Activated naive CD4-positive, alpha-beta T cell treated with anti-CD3 and anti-CD28 coated beads, Interleukin-2, amount 50 U/mL, for 72 hours (primary cell): ENCODE measurements around the gene NPIPB6. TPM values are rescaled to one million over a fixed set of nuclear protein-coding genes. Genes with fewer than 3 reads are reported as not detected.
"Not testable (repeated sequence)": the region's sequence is repeated elsewhere in the genome, so short reads cannot be mapped to it uniquely, and the experiment has no call there.

Experiments used
- ATAC-seq, 2 donors: fragments of 150-1000 bp; cut with Tn5 transposase; 2 replicates each; pipeline ENCODE4 v1.10.0; 2021; ENCODE audit warnings: mild to moderate bottlenecking in 2 of 2, moderate library complexity in 2 of 2
- DNase-seq, 2 donors: peaks; one replicate each; pipeline ENCODE4 v3.0.0; 2021 to 2022; ENCODE audit warnings: low spot score in 2 of 2
- H3K27ac Mint-ChIP-seq, 2 donors: one replicate each; pipeline ENCODE4 v1.8.0; 2022; ENCODE audit warnings: mild to moderate bottlenecking in 2 of 2, mixed read lengths in 2 of 2
- H3K36me3 Mint-ChIP-seq, 2 donors: one replicate each; pipeline ENCODE4 v1.8.0; 2022; ENCODE audit warnings: mixed read lengths in 2 of 2
- H3K9me3 Mint-ChIP-seq, 2 donors: one replicate each; pipeline ENCODE4 v1.8.0; 2022; ENCODE audit warnings: mixed read lengths in 2 of 2
- total RNA-seq, 2 donors: library from RNA; stranded (reverse); gene quantifications; one replicate each; pipeline ENCODE4 v1.2.3, GENCODE V29; 2022

NPIPB6 gene
- total RNA-seq: 1 to 10 TPM; 2.3 to 5.2 TPM

DNA sequence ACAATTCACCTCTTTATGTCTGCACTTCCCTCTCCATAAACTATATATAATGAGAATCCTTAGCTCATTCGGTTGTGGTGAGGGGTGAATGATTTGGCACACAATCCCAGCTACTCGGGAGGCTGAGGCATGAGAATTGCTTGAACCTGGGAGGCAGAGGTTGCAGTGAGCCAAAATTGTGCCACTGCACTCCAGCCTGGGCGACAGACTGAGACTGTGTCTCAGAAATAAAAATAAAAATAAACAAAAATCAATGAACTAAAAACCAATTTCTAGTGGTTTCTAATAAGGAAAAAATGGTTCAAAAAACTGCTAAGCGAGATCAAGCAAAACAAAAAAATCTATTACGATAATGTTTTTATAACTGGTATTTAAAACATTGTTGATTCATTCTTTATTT lies at the start of gene NPIPB6:
TSS of gene NPIPB6 (minus strand) at position 101 of the 400 bp plus-strand sequence. CDS start 686 bp downstream, outside the sequence.
- not testable (repeated sequence) for H3K9me3 Mint-ChIP-seq, DNase-seq, H3K36me3 Mint-ChIP-seq, ATAC-seq, H3K27ac Mint-ChIP-seq

DNA sequence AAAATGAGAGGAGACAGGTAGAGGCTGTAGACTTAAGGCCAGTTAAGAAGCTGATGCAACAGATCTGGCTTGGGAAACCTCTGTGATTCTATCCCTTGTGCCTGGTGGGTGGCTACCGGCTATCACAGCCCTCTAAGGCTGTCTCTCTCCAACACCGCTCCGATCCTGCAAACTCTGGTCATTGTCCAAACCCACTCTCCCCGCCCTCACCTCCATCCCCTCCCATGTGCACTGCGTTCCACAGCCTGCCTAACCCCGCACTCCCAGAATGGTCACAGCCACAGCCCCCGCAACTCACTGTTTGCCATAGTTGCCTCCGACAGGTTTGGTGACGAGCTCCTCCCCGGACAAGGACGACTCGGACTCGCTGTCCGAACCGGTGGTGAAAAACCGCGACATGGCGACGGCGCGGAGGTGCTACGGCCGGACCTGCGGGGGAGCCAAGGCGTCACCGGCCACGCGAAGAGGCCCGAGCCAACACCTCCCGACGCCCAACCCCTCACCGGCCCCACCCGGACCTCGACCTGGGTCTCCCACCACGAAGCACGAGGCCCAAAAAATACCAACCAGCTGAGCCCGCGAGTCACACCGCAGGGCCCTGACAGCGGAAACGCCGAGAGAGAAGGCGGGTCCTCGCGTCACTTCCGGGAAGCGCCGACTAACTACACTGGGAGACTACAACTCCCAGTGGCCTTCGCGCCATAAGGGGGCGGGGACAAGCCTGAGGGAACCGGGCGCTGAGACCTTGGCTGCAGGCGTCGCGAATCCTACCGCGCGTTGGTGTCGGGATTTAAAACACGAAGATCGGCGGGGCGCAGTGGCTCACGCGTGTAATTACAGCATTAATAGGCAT lies 40.1 kb upstream of the NPIPB6 start, which contains the start of gene EIF3CL:
TSS of gene EIF3CL (minus strand) at position 622 of the 853 bp plus-strand sequence. CDS start at position 399, 223 bp downstream.
- not testable (repeated sequence) for H3K9me3 Mint-ChIP-seq, H3K36me3 Mint-ChIP-seq, DNase-seq, H3K27ac Mint-ChIP-seq
- ATAC-seq: peak; percentile 100

- not testable (repeated sequence) for H3K36me3 Mint-ChIP-seq, ATAC-seq, DNase-seq, H3K27ac Mint-ChIP-seq, H3K9me3 Mint-ChIP-seq
Measured at GRCh38 chr16:28392054-28392453, 28.7 kb upstream of the NPIPB6 start.

GRCh38 chr16:28382177-28382867 lies 19.0 kb upstream of the NPIPB6 start:
- not testable (repeated sequence) for DNase-seq, H3K9me3 Mint-ChIP-seq, H3K36me3 Mint-ChIP-seq, ATAC-seq, H3K27ac Mint-ChIP-seq

DNA sequence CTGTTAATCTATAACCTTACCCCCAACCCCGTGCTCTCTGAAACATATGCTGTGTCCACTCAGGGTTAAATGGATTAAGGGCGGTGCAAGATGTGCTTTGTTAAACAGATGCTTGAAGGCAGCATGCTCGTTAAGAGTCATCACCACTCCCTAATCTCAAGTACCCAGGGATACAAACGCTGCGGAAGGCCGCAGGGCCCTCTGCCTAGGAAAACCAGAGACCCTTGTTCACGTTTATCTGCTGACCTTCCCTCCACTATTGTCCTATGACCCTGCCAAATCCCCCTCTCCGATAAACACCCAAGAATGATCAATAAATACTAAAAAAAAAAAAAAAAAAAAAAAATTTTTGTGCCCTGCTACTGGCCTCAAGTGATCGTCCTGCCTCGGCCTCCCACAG lies 14.5 kb upstream of the NPIPB6 start:
- not testable (repeated sequence) for H3K36me3 Mint-ChIP-seq, H3K27ac Mint-ChIP-seq, ATAC-seq, DNase-seq, H3K9me3 Mint-ChIP-seq

GRCh38 chr16:28377108-28377625 lies 13.9 kb upstream of the NPIPB6 start:
- ATAC-seq, H3K27ac Mint-ChIP-seq, H3K36me3 Mint-ChIP-seq, DNase-seq, H3K9me3 Mint-ChIP-seq: not testable (repeated sequence)

GRCh38 chr16:28375115-28375514 lies 11.8 kb upstream of the NPIPB6 start:
- not testable (repeated sequence) for H3K27ac Mint-ChIP-seq, DNase-seq, H3K36me3 Mint-ChIP-seq, H3K9me3 Mint-ChIP-seq
- ATAC-seq: peak; percentile 47 to 60

- not testable (repeated sequence) for H3K9me3 Mint-ChIP-seq, H3K36me3 Mint-ChIP-seq, DNase-seq, ATAC-seq, H3K27ac Mint-ChIP-seq
Measured at GRCh38 chr16:28374281-28374680, 11.0 kb upstream of the NPIPB6 start.

- not testable (repeated sequence) for ATAC-seq, H3K27ac Mint-ChIP-seq
Measured at GRCh38 chr16:28367926-28368325, 4.6 kb upstream of the NPIPB6 start.

GRCh38 chr16:28364268-28365173 lies 1.2 kb upstream of the NPIPB6 start:
- peak; percentile 97 to 99 for ATAC-seq
- H3K36me3 Mint-ChIP-seq, H3K27ac Mint-ChIP-seq, H3K9me3 Mint-ChIP-seq: not testable (repeated sequence)
- DNase-seq: peak; percentile 26 to 57

More at GRCh38 chr16:28367926-28368325, 4.6 kb upstream of the NPIPB6 start:
- not testable (repeated sequence) for H3K9me3 Mint-ChIP-seq, H3K36me3 Mint-ChIP-seq, DNase-seq

- ATAC-seq, DNase-seq: not testable (repeated sequence)
Measured at GRCh38 chr16:28362600-28362999, 708 bp downstream of the NPIPB6 start.

GRCh38 chr16:28338230-28338629 lies 25.1 kb downstream of the NPIPB6 start:
- ATAC-seq, H3K27ac Mint-ChIP-seq, DNase-seq, H3K36me3 Mint-ChIP-seq, H3K9me3 Mint-ChIP-seq: not testable (repeated sequence)

More at GRCh38 chr16:28362600-28362999, 708 bp downstream of the NPIPB6 start:
- H3K36me3 Mint-ChIP-seq, H3K27ac Mint-ChIP-seq, H3K9me3 Mint-ChIP-seq: not testable (repeated sequence)

DNA sequence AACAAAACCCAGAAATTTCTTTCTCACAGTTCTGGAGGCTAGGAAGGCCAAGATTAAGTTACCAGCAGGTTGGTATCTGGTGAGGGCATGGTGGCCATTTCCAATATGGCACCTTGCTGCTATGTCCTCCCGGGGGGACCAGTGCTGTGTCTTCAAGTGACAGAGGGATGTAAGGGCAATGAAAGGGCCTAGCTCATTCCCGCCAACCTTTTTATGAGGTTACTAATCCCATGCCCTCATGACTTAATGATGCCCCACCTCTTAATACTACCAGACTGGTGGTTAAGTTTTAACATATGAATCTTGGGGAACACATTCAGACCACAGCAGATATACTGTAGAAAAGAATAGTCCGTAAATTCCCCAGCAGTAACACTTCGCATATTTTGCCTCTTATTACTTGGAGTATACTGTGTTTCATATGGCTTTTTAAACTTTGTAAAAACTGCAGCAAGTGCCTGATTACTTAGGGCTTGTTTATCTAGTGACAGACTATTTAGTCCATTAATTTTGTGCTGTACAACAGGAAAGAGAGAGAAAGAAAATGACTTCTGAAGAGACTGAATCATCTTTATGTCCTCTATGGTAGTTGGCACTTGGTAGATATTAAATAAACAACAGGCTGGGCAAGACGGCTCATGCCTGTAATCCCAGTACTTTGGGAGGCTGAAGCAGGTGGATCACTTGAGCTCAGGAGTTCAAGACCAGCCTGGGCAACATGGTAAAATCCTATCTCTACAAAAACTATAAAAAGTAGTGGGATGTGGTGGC lies 26.2 kb downstream of the NPIPB6 start:
- not testable (repeated sequence) for DNase-seq, H3K27ac Mint-ChIP-seq, H3K9me3 Mint-ChIP-seq, ATAC-seq, H3K36me3 Mint-ChIP-seq

GRCh38 chr16:28335678-28336077 lies 27.6 kb downstream of the NPIPB6 start:
- not testable (repeated sequence) for H3K27ac Mint-ChIP-seq, H3K36me3 Mint-ChIP-seq, H3K9me3 Mint-ChIP-seq, ATAC-seq, DNase-seq

DNA sequence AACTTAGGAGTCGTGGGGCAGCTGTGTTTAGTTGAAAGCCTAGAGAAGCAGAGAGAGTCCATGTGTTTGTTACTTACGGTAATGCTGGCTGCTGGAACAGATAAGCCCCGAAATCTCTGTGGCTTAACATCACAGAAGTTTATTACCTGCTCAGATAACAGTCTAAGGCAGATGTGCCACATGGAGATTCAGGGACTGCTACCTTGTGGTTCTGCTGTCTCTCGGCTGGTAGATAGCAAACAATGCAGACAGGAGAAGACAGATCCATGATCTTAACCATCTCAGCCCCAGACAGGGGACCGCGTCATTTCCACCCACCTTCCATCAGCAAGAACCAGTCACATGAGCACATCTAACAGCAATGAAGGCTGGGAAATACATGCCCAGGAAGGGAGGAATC lies 30.7 kb downstream of the NPIPB6 start:
- ATAC-seq, DNase-seq, H3K27ac Mint-ChIP-seq, H3K36me3 Mint-ChIP-seq, H3K9me3 Mint-ChIP-seq: not testable (repeated sequence)
